ENCODE results near the gene BOD1. TPM values are rescaled to one million over a fixed set of nuclear protein-coding genes. Genes with fewer than 3 reads are reported as not detected.
A peak's percentile ranks its signal among the peaks of the same experiment; 100 is the strongest.

Gene BOD1
- total RNA-seq, 5 donors from 2014 or later (not counting 1 experiment from before 2014, with no cell fraction given): 23.7 to 36.6 (median 30.1) TPM

GRCh38 chr5:173577166-173577565, 39.3 kb downstream of the BOD1 start:
- H3K27me3 Mint-ChIP-seq: peaks cover 15 to 22% of the 10 kb centered on the region in 2 donors
- H3K4me1 Mint-ChIP-seq: peaks cover 6 to 8% (median 6%) of the 10 kb centered on the region in 3 donors
- peaks cover 0 to 31% of the 10 kb centered on the region in 2 experiments for H3K27me3 ChIP-seq (replicated peaks in 1 of 2; ENCODE audit: control insufficient read depth in 2 of 2, extremely low read depth in 1 of 2, insufficient read depth in 2 of 2, low read length in 1 of 2)
- no peak overlapping the region for H3K27ac Mint-ChIP-seq
- H3K36me3 Mint-ChIP-seq: peaks cover 3% of the 10 kb centered on the region
- ATAC-seq (replicated peaks in 1 of 4) (no peak), DNase-seq (no peak)
- CTCF ChIA-PET: interaction anchor here in 1 of 2 donors (0.5 kb wide), 1 partner anchor 615 kb away, joined by 8 read pairs; no protein-coding TSS in a partner anchor
- H3K36me3 ChIP-seq (ENCODE audit: control insufficient read depth in 2 of 2, extremely low read depth in 1 of 2, insufficient read depth in 1 of 2, low read length in 1 of 2): no peaks in the 10 kb centered on the region
- no peaks in the 10 kb centered on the region for H3K9me3 ChIP-seq
- peaks cover 14 to 16% (median 16%) of the 10 kb centered on the region in 3 donors for H3K9me3 Mint-ChIP-seq
- H3K27ac ChIP-seq (ENCODE audit: low read length): no peak overlapping the region
- H3K4me3 ChIP-seq (ENCODE audit: control insufficient read depth in 1 of 2, extremely low read depth in 1 of 2, low read length in 1 of 2): no peak overlapping the region
- WGBS (ENCODE audit: insufficient coverage): 74% methylated on average over 3 of the region's 3 CpGs
- H3K4me3 Mint-ChIP-seq: no peak overlapping the region
- POLR2A ChIA-PET: no interaction called here
- H3K4me1 ChIP-seq (ENCODE audit: control insufficient read depth in 1 of 2, extremely low read depth in 1 of 2, insufficient read depth in 2 of 2, low read length in 2 of 2): peaks cover 0 to 5% of the 10 kb centered on the region in 2 experiments

GRCh38 chr5:173575985-173576384, 40.5 kb downstream of the BOD1 start:
- no peak overlapping the region for H3K27ac Mint-ChIP-seq
- 79% methylated on average over 4 of the region's 6 CpGs for WGBS (ENCODE audit: insufficient coverage)
- H3K4me3 ChIP-seq (ENCODE audit: control insufficient read depth in 1 of 2, extremely low read depth in 1 of 2, low read length in 1 of 2): no peak overlapping the region

GRCh38 chr5:173574983-173575382, 41.5 kb downstream of the BOD1 start:
- H3K4me1 Mint-ChIP-seq: peaks cover 6 to 8% (median 6%) of the 10 kb centered on the region in 3 donors
- peaks cover 23 to 26% of the 10 kb centered on the region in 2 donors for H3K27me3 Mint-ChIP-seq
- CTCF ChIA-PET: interaction anchor here in 1 of 2 donors (0.5 to 0.7 kb wide), 2 partner anchors 1042 to 1152 kb away, joined by 3 read pairs; no protein-coding TSS in a partner anchor
- H3K27ac ChIP-seq (ENCODE audit: low read length): no peak overlapping the region
- ATAC-seq (replicated peaks in 1 of 4) (no peak), DNase-seq (no peak)
- H3K4me1 ChIP-seq (ENCODE audit: control insufficient read depth in 1 of 2, extremely low read depth in 1 of 2, insufficient read depth in 2 of 2, low read length in 2 of 2): peaks cover 0 to 5% of the 10 kb centered on the region in 2 experiments
- POLR2A ChIA-PET: no interaction called here
- H3K9me3 Mint-ChIP-seq: peaks cover 9 to 12% (median 12%) of the 10 kb centered on the region in 3 donors
- no peak overlapping the region for H3K27ac Mint-ChIP-seq
- no peaks in the 10 kb centered on the region for H3K9me3 ChIP-seq
- WGBS (ENCODE audit: insufficient coverage): 76% methylated on average over 6 of the region's 8 CpGs
- no peak overlapping the region for H3K4me3 ChIP-seq (ENCODE audit: control insufficient read depth in 1 of 2, extremely low read depth in 1 of 2, low read length in 1 of 2)
- no peak overlapping the region for H3K4me3 Mint-ChIP-seq
- peaks cover 3% of the 10 kb centered on the region for H3K36me3 Mint-ChIP-seq
- H3K27me3 ChIP-seq (replicated peaks in 1 of 2; ENCODE audit: control insufficient read depth in 2 of 2, extremely low read depth in 1 of 2, insufficient read depth in 2 of 2, low read length in 1 of 2): peaks cover 0 to 36% of the 10 kb centered on the region in 2 experiments
- no peaks in the 10 kb centered on the region for H3K36me3 ChIP-seq (ENCODE audit: control insufficient read depth in 2 of 2, extremely low read depth in 1 of 2, insufficient read depth in 1 of 2, low read length in 1 of 2)

More at GRCh38 chr5:173575985-173576384, 40.5 kb downstream of the BOD1 start:
- no peaks in the 10 kb centered on the region for H3K36me3 ChIP-seq (ENCODE audit: control insufficient read depth in 2 of 2, extremely low read depth in 1 of 2, insufficient read depth in 1 of 2, low read length in 1 of 2)
- no peak for ATAC-seq (replicated peaks in 1 of 4)
- Mint-ChIP-seq H3K36me3 (peaks cover 3% of the 10 kb centered on the region), H3K27me3 (peaks cover 20 to 26% of the 10 kb centered on the region in 2 donors), H3K9me3 (peaks cover 14 to 16% (median 14%) of the 10 kb centered on the region in 3 donors), H3K4me1 (peaks cover 6 to 8% (median 6%) of the 10 kb centered on the region in 3 donors), H3K4me3 (no peak overlapping the region)
- no peaks in the 10 kb centered on the region for H3K9me3 ChIP-seq
- DNase-seq: no peak
- peaks cover 0 to 5% of the 10 kb centered on the region in 2 experiments for H3K4me1 ChIP-seq (ENCODE audit: control insufficient read depth in 1 of 2, extremely low read depth in 1 of 2, insufficient read depth in 2 of 2, low read length in 2 of 2)
- H3K27ac ChIP-seq (ENCODE audit: low read length): no peak overlapping the region
- CTCF ChIA-PET: no interaction called here
- POLR2A ChIA-PET: no interaction called here
- H3K27me3 ChIP-seq (replicated peaks in 1 of 2; ENCODE audit: control insufficient read depth in 2 of 2, extremely low read depth in 1 of 2, insufficient read depth in 2 of 2, low read length in 1 of 2): peaks cover 0 to 29% of the 10 kb centered on the region in 2 experiments

- Mint-ChIP-seq H3K9me3 (peaks cover under 1 to 6% (median 2%) of the 10 kb centered on the region in 3 donors), H3K36me3 (no peaks in the 10 kb centered on the region), H3K27ac (no peak overlapping the region), H3K4me1 (peaks cover 6 to 8% (median 6%) of the 10 kb centered on the region in 3 donors), H3K4me3 (no peak overlapping the region), H3K27me3 (peaks cover 26 to 34% of the 10 kb centered on the region in 2 donors)
- peaks cover 0 to 5% of the 10 kb centered on the region in 2 experiments for H3K4me1 ChIP-seq (ENCODE audit: control insufficient read depth in 1 of 2, extremely low read depth in 1 of 2, insufficient read depth in 2 of 2, low read length in 2 of 2)
- WGBS (ENCODE audit: insufficient coverage): 13% methylated on average over 19 of the region's 35 CpGs
- H3K4me3 ChIP-seq (ENCODE audit: control insufficient read depth in 1 of 2, extremely low read depth in 1 of 2, low read length in 1 of 2): peak overlapping the region in 1 of 2 donors; percentile 27
- ChIA-PET POLR2A (no interaction called here), CTCF (interaction anchor here (0.6 to 1.1 kb wide), 5 partner anchors 25 to 400 kb away, joined by 3 to 8 read pairs (median 3); no protein-coding TSS in a partner anchor)
- H3K9me3 ChIP-seq: no peaks in the 10 kb centered on the region
- H3K36me3 ChIP-seq (ENCODE audit: control insufficient read depth in 2 of 2, extremely low read depth in 1 of 2, insufficient read depth in 1 of 2, low read length in 1 of 2): no peaks in the 10 kb centered on the region
- ATAC-seq (replicated peaks in 1 of 4) (peak; percentile 68 to 79 (median 70)), DNase-seq (peak; percentile 7 to 73 (median 48))
- no peak overlapping the region for H3K27ac ChIP-seq (ENCODE audit: low read length)
- H3K27me3 ChIP-seq (replicated peaks in 1 of 2; ENCODE audit: control insufficient read depth in 2 of 2, extremely low read depth in 1 of 2, insufficient read depth in 2 of 2, low read length in 1 of 2): peaks cover 0 to 39% of the 10 kb centered on the region in 2 experiments
Measured at GRCh38 chr5:173573126-173573960, 43.1 kb downstream of the BOD1 start.

DNA sequence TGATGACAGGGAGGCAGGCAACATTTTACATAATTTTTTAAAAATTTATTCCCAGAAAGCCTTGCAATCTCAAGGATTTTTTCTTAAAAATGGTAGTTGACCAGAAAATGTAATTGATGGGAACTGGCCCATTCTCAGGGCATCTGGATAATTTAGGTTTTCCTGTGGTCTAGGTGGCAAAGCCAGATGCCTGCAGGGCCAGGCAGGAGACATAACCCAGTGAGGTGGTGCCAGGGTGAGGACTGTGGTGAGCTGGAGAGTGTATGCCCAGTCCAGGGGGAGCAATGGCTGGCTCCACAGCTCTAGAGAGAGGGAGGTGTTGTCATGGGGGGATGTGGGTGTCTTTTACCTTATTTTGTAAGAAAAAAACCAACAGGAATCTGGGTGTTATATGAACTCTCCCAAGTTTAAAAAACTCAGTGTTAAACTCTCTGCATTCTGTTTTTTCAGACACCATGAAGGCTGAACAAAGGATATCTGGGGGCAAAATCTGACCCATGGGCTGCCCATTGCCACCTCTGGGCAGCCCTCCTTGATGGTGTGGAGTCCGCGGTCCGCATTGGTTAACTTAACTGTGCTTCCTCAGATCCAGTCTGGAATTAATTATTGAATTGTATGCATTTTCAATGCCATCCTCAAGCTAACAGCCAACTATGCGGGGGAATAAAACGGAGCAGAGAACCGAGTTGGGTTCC, 43.9 kb downstream of the BOD1 start:
- WGBS (ENCODE audit: insufficient coverage): 5% methylated on average over 3 of the region's 6 CpGs
- H3K4me3 ChIP-seq (ENCODE audit: control insufficient read depth in 1 of 2, extremely low read depth in 1 of 2, low read length in 1 of 2): peak overlapping the region in 1 of 2 donors; percentile 27
- no peak overlapping the region for H3K4me3 Mint-ChIP-seq

More for the DNA sequence above, 43.9 kb downstream of the BOD1 start:
- H3K27me3 Mint-ChIP-seq: peaks cover 26 to 41% of the 10 kb centered on the region in 2 donors
- ChIA-PET CTCF (interaction anchor here (0.6 to 1.1 kb wide), 5 partner anchors 25 to 401 kb away, joined by 3 to 8 read pairs (median 3); no protein-coding TSS in a partner anchor), POLR2A (no interaction called here)
- H3K36me3 Mint-ChIP-seq: no peaks in the 10 kb centered on the region
- H3K9me3 Mint-ChIP-seq: peaks cover 8 to 12% (median 9%) of the 10 kb centered on the region in 3 donors
- H3K4me1 Mint-ChIP-seq: peaks cover 6 to 8% (median 6%) of the 10 kb centered on the region in 3 donors
- H3K27ac ChIP-seq (ENCODE audit: low read length): no peak overlapping the region
- DNase-seq (no peak), ATAC-seq (replicated peaks in 1 of 4) (no peak)
- H3K27ac Mint-ChIP-seq: no peak overlapping the region
- peaks cover 0 to 5% of the 10 kb centered on the region in 2 experiments for H3K4me1 ChIP-seq (ENCODE audit: control insufficient read depth in 1 of 2, extremely low read depth in 1 of 2, insufficient read depth in 2 of 2, low read length in 2 of 2)
- no peaks in the 10 kb centered on the region for H3K36me3 ChIP-seq (ENCODE audit: control insufficient read depth in 2 of 2, extremely low read depth in 1 of 2, insufficient read depth in 1 of 2, low read length in 1 of 2)
- H3K27me3 ChIP-seq (replicated peaks in 1 of 2; ENCODE audit: control insufficient read depth in 2 of 2, extremely low read depth in 1 of 2, insufficient read depth in 2 of 2, low read length in 1 of 2): peaks cover 0 to 37% of the 10 kb centered on the region in 2 experiments
- H3K9me3 ChIP-seq: no peaks in the 10 kb centered on the region

All from T-cell (primary cell).